ENCODE measurements around the gene CHCHD1.
"Not testable (repeated sequence)": the region's sequence is repeated elsewhere in the genome, so short reads cannot be mapped to it uniquely, and the experiment has no call there.

Gene CHCHD1

DNA sequence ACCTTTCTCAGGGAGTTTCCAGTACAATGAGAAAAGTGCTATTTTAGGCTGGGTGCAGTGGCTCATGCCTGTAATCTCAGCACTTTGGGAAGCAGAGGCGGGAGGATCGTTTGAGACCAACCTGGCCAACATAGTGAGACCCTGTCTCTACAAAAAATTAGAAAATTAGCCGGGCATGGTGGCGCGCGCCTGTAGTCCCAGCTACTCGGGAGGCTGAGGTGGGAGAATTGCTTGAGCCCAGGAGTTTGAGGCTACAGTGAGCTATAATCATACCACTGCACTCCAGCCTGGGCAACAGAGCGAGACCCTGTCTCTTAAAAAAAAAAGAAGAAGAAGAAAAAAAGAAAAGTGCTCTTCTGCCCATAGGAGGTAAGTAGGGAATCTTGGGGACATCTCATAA lies 14.2 kb downstream of the CHCHD1 start:
- DNase-seq, result not testable (repeated sequence)

DNA sequence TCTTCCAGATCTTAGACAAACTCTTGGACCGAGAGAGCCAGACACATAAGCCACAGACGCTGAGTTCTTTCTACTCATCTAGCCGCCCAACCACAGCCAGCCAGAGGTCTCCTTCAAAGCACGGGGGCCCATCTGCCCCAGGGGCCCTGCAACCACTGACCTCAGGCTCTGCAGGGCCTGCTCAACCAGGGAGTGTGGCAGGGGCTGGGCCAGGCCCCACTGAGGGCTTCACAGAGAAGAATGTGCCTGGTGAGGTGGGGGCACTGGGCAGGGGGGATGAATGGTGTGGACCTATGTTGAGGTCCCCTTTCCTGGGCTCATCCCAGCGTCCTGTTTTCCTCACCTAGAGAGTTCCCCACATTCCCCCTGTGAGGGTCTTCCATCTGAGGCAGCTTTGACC lies 14.9 kb downstream of the CHCHD1 start:
- DNase-seq, result no peak

DNA sequence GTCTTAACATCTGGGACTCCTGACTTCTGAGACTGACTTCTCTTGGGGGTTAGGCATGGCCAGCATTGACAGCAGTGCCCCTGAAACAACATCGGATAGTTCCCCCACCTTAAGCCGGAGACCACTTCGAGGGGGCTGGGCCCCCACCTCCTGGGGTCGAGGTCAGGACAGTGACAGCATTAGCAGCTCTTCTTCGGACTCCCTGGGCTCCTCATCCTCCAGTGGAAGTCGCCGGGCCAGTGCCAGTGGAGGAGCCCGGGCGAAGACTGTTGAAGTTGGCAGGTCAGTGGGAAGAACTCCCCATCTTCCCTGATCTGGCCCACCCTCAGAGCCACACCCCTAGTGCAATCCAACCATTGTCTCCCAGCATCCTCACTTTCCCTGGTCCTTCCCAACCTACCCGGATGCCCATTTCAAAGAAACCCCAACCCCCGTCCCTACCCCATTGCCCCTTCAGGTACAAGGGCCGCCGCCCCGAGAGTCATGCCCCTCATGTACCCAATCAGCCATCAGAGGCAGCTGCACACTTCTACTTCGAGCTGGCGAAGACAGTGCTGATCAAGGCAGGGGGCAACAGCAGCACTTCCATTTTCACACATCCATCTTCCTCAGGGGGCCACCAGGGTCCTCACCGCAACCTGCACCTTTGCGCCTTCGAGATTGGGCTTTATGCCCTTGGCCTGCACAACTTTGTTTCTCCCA lies 15.6 kb downstream of the CHCHD1 start:
- DNase-seq, result no peak

DNA sequence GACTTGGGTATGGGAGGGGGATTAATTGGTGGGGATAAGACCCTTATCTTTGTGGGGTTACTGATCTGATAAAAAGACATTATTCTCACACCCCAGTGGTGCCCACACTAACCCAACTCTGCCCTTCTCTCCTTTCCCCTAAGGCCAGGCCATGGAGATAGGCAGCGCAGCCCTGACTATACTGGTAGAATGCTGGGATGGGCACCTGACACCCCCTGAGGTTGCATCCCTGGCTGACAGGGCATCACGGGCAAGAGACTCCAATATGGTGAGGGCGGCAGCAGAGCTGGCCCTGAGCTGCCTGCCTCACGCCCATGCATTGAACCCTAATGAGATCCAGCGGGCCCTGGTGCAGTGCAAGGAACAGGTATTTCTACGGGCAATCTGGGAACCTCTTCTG lies 16.2 kb downstream of the CHCHD1 start:
- DNase-seq, result no peak

DNA sequence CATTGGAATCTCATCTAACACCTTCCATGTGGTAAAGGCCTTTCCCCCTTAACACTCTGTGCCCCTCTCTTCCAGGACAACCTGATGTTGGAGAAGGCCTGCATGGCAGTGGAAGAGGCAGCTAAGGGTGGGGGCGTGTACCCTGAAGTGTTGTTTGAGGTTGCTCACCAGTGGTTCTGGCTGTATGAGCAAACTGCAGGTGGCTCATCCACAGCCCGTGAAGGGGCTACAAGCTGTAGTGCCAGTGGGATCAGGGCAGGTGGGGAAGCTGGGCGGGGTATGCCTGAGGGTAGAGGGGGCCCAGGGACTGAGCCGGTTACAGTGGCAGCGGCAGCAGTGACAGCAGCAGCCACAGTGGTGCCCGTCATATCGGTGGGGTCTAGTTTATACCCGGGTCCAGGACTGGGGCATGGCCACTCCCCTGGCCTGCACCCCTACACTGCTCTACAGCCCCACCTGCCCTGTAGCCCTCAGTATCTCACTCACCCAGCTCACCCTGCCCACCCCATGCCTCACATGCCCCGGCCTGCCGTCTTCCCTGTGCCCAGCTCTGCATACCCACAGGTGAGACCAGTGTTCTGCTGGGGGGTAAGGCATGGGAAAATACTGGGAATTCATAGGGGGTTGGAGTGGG lies 17.2 kb downstream of the CHCHD1 start:
- no peak for DNase-seq

DNA sequence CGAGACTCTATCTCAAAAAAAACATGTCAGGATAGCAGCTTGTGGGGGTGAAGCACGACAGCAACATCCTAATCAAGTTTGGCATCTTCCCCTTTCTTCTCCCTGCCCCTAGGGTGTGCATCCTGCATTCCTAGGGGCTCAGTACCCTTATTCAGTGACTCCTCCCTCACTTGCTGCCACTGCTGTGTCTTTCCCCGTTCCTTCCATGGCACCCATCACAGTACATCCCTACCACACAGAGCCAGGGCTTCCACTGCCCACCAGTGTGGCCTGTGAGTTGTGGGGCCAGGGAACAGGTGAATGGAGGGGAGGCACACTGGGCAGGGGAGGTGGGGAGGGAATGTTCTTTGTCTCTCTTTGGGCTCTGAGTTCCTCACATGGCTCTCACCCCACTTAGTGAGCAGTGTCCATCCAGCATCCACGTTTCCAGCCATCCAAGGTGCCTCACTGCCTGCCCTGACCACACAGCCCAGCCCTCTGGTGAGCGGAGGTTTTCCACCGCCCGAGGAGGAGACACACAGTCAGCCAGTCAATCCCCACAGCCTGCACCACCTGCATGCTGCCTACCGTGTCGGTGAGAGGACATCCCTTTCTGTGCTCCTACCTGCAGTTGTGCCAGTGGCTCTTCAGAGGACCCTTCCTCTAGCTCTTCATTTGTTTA lies 18.2 kb downstream of the CHCHD1 start:
- DNase-seq, result no peak

DNA sequence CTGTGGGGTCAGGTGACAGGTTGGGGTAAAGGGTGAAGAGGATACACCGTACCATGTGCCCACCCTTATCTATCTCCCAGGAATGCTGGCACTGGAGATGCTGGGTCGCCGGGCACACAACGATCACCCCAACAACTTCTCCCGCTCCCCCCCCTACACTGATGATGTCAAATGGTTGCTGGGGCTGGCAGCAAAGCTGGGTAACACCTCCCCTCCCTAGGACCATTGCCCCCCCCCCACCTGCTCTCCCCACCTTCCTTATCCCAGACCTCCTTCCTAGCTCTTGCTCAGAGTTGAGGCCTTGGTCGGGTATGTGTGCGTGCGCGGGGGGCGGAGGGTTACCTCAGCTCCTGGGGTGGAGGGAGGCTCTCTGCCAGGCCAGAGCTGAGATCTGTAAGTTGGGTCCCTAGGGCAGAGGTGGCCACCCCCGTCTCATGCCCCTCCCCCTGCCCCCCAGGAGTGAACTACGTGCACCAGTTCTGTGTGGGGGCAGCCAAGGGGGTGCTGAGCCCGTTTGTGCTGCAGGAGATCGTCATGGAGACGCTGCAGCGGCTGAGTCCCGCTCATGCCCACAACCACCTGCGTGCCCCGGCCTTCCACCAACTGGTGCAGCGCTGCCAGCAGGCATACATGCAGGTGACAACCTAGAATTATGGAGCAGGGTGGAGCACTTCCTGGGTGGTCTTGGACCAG lies 18.9 kb downstream of the CHCHD1 start:
- DNase-seq, result no peak

DNA sequence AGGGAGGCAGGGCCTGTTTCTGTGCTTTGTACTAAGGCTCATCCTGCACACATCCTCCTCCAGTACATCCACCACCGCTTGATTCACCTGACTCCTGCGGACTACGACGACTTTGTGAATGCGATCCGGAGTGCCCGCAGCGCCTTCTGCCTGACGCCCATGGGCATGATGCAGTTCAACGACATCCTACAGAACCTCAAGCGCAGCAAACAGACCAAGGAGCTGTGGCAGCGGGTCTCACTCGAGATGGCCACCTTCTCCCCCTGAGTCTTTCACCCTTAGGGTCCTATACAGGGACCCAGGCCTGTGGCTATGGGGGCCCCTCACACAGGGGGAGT lies 19.4 kb downstream of the CHCHD1 start:
- DNase-seq, result no peak

DNA sequence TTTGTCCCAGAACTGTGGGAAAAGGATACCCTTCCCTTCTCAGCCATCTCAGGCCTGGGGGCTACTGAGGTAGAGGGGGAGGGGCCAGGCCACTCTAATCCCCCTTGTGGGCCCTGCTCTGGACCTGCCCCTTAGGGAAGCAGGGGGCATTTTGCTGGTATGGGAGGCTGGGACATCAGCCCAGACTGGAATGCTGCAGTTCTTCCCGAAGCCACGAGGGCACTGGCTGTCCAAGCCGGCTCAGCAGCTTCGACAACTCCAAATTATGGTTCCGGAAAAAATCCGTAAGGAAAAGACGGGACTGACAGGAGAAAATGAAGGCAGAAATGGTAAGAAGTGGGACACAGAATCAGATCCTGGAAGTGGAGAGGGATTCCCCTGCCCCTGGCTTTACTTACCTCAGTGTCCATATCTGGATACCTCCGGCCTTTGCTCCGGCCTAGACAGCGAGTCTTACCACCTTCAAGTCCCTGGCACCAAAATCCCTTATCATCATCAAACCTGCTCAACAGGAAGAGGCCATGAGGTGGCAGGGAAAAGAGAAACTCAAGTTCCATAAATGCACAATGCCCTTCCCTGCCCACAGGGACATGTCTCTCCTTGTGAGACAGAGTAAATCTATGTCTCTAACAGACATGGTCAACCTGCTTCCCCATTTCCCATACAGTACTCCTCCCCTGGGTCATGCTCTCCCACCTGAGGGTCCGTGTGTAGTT lies 20.6 kb downstream of the CHCHD1 start:
- DNase-seq, result no peak

DNA sequence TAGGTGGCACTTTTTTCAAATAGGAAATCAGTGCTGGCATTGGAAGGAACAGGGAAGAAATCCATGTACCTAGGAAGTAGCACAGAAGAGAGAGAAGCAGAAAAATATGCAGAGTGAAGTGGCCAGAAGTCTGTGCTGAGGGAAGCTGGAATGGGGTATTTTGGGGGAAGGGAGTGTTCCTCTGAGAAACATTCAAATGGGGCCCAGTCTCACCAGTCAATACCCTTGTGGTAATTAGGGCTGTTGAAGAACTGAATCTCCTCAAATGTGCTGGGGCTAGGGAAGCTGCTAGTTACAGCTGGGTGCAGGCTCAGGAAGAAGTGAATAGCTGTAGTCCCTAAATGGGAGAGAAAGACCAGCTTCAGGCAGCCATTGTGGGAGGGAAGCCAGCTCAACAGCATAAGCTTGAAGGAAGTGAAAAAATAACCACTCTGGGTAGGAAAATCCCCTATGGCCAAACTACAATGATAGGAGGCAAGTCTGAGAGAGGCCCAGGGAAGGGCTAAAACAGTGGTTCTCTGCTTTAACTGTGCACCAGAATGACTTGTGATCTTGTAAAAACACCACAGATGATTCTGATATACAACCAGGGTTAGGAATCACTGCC lies 21.9 kb downstream of the CHCHD1 start:
- no peak for DNase-seq

DNA sequence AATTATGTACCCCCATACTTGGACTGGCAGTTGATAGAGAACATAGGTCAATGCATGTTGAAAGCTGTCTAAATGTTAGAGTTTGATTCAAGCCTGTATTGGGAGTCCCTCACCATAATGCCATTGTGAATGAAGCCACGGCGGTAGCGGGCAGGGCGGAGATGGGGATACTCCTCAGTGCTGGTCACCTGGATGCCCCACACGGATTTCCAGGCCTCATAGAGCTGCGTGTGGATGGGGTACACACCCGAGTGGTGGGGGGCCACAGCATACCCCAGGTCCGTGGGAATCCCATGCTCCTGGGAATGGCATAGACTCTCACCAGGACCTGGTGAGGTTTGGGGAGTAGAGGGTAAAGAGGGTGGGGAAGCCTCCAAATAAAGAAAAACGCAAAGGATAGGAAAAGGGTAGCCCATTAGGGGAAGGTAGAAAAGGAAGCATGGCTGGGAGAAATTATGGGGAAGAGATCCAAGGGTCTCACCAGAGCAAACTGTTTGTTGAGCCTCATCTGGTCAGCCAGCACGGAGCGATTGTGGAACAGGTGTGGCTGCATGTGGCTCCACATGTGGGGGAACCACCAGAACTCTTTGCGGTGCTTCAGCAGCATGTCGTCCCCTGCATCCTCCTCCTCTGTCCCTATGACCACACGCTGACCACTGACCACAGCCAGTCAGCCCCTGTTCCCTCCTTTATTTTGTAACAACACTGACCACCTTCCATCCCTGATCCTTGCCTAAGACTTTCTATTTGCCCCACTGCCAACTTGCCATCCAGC lies 24.5 kb downstream of the CHCHD1 start:
- no peak for DNase-seq

DNA sequence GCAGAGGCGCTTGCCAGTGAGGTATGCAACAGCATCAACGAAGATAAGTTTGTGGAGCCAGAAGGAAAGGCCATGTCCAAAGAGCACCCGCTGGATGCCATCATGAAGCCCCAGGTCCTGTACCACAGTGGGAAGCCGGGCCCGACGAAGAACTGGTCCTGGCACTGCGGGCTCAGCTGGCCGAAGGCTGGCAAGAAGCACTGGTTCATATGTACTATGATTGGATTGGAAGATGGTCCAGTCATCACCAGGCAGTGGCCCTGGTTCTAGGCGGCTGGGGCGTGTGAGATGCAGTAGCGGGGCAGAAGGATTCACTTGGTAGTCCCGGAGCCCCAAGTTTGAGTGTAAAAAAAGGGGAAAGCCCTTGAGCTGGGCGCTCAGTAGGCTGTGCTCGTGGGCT lies 25.6 kb downstream of the CHCHD1 start:
- no peak for DNase-seq

DNA sequence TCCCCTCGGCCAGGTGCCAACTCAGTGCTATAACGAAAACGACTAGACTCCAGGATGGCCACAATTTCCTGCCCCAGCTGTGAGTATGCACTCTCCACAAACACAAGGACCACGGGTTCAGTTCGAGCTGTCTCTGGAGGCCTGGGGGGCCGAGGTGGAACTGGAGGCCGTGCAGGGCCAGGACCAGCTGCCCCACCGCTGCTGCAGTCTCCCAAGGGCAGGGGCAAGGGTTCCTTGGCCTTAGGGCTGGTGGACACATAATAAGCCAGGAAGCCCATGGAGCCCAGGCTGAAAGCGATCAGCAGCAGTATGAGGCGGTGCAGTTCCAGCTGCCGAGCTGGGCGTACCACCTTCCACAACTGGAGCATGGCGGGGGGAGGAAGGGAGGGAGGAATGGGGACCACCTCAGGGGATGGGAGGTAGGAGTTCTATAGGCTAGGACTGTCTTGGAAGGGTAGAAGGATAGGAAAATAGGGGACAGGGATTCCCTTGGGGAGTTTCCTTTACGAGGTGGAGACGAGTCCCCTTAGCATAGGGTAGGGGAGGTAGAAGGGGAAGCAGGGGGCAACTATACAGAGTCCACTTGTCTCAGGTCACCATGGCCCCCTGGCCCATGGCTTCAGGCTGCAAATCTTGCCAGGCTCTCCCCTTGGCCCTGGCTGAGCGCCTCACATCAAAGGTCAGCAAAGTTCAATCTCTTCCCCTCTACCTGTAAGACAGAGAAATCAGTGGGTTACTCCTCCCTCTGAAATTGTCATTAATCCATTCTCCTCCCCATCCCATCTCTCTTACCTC lies 26.4 kb downstream of the CHCHD1 start:
- DNase-seq, result no peak

DNA sequence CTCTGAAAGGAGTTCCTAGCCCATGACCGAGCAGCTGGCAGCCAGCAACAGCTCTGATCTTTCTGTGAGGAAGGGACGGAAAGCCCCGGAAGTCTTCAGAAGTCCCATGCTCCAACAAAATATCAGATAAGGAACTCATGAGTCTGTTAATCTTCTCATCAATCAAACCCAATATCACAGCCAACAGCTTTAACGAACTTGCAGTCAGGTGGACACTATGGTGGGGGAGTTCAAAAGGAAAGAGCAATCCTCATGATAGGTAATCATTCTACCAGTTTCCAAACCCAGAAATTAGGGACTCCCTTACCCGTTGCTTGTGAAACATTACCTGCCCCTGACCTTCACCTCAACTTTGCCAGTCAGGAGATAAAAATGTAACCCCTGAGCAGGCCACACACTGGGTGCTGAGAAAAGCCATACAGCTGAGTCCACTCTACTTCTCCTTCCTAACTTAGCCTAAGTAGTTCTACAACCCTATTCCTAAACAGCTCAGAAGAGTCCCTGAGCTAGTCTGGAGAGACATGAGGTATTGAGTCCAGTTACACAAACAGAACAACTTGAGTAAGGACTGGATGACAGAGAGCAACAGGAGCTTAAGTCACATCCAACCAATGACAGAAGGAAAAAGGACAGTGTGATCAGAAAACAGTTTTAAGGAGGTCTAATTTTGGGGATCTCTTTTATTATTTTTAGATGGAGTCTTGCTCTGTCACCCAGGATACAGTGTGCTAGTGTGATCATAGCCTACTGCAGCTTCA lies 27.4 kb downstream of the CHCHD1 start:
- DNase-seq, result no peak

DNA sequence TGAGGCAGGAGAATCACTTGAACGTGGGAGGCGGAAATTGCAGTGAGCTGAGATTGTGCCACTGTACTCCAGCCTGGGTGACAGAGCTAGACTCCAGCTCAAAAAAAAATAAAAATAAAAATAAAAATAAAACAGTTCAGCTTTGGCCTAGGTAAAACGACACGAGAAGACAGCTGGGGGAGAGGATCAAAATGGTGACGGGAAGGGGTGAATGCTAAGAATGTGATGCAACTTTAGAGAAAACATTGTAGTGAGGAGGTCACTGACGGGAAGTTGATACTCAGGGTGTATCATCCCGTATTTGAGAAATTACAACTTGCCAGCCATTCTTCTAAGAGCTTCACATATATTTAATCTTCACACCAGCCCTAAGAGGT lies 28.5 kb downstream of the CHCHD1 start:
- DNase-seq, result no peak

DNA sequence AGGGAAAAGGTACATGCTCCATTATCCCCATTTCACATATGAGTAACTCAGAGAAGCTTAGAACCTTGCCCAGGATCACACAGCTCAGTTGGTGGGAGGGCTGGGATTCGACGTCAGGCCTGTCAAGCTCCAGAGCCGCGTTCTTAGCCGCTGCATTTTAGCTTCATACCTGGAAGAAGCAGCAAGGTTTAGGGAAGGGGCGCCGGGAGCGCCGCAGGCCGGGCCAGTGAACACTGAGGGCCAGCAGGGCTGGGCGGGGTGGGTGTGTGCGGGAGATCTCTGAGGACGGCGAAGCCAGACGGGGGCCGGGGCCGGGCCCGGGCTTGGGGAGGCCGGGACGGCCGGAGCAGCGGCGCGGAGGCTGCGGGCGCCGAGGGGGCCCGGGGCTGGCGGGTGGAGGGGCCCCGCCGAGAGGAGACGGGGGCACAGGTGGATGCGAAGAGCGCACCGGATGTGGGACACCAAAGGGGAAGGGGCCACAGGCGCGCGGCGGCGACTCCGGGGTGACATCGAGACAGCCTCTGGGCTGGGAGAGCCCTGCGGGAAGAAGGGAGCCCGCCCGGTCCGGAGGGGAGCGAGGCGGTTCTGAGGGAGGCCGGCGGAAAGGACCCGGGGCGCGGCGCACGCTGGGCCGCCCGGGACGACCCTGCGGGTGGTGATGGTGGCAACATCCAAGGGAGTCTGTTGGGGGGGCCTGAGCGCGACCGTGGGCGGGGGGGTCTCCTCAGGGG lies 29.1 kb downstream of the CHCHD1 start:
- DNase-seq, result no peak

DNA sequence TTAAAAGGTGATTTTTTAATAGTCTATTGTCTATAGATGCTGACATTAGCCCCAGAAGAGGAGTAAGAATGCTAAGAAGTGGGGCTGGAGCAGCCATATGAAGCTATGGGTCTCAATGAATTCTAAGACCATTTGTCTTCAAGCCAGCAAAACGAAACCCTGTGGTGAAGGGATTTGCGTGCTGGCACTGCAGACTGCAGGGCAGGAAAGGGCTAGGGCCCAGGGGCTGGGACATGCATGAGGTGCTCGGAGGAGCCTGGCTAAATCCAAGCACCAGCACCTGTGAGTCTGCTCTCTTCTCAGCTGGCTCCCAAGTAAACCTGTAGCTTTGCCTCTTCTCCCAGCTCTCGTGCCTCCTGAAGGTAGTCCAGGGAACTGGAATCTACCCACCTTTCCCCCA lies 30.8 kb downstream of the CHCHD1 start:
- DNase-seq, result no peak

DNA sequence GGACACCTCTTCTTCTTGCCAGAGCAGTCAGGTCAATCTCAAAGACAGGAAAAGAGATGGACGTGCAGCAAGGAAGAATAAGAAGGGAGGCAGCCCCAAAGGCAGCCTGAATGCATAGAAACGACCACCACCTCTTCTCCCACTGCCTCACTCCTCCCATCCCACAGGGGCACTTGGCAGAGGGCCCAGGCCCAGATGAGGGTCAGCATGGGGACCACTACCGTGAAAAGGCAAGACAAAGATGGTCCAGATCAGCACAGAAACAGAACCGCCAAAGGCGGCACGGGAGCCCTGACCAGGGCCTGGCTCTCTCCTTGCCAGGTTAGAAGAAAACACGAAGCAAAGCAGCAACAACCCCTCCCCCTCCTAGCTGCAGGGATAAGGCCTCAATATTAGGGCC lies 31.5 kb downstream of the CHCHD1 start:
- DNase-seq, result no peak

DNA sequence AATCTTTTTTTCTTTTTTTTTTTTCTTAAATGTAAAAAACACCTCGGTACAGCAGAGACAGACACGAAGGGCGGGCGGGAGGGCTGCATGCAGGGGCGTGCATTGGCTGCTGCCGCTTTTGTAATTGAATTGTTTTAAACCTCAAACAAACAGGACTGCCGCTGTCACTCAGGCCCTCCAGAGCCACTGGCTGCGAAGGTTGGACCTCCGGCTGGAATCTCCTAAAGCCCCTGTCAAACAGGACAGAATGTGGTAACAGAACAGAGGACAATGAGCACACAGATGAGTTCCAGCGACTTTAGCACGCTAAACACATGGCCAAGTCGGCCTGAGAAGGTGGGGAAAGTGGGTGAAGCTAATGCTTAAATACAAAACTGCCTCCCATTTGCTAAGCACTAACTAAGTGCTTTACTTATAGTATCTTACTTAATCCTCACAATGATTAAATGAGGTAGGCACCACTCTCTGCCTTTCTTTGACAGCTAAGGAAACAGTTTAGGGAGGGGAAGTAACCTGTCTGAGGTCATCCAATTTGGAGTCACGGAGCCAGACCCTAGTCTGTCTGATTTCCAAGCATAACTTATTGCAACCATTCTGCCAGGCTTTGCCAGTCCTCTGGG lies 32.5 kb downstream of the CHCHD1 start:
- DNase-seq, result no peak
